HG03135 (cell line): Measurements from ENCODE around the gene WDFY3.

ENCODE experiments used
- ATAC-seq: cut with Tn5 transposase; IDR thresholded peaks from one replicate; pipeline ENCODE4 v1.9.1; 2021; ENCODE audit warnings: mild to moderate bottlenecking, moderate library complexity; ENCODE audit not compliant: unreplicated experiment

The WDFY3 gene

DNA sequence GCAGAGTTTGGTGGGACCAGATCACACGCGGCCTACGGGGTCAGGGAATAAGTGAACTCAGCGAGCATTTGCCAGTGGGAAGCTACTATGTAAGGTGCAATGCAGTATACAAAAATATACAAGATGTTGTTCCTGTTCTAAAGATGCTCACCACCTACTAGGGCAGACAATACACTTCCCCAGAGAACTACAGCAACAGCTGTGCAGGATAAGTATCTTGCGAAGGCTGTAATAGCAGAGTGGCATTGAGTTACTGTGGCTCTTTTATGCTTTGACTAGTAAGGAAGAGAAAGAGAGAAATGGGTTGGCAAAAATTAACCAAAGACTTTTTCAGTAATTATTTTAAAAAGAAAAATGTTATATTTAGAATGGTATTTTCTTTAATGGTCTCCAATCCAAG is 322.4 kb downstream of the WDFY3 start:
- no peak for ATAC-seq

DNA sequence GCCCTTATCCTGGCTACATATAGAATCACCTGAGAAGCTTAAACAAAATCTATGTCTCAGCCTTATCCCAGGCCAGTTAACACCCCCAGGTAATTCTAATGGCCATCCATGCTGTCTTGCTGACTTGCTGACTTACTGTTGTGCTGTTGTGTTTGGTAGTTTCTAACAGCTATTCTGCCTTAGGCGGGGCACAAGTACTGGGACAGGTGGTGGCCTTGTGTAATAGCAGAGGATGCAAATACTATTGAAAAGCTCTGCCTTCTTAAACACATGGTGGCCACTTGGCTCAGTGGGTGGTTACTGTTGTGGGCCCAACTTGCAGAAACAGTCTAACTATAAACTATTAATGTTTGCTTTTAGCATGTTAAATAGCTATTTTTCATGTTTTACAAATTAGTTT is 327.3 kb downstream of the WDFY3 start:
- no peak for ATAC-seq

DNA sequence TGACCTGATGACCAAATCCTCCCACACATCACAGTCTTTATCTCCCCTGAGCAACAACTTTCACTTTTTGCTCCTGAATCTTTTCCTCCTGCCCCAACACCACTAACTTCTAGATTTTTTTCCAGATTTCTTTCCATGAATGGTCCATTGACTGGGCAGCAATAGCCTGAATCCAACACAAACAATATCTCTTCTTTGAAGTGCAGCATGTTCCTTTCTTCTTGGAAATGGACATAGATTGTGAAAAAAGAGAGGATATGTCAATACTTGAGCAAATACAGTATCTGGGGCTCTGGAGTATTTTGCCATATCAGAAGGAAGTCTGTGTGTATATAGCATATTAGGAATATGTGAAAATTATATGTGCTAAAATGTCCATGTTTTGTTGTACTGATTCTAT is 328.4 kb downstream of the WDFY3 start:
- no peak for ATAC-seq

DNA sequence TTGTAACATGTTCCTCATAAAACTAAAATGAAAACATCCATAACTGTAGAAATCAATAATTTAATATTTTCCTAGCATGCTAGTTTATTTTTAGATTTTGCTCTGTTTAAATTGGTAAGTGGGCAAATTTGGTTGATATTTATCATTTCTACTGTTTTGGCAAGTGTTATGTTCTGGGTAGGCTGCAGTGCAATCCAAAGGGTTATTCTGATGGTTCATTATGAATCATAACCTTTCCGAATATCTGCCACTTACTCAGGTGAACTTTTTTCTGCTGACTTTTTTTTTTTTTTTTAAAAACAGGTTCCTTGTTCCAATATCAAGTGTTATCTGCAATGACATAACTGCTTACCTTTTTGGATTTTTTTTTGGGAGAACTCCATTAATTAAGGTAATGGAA is 331.5 kb downstream of the WDFY3 start:
- ATAC-seq = no peak

DNA sequence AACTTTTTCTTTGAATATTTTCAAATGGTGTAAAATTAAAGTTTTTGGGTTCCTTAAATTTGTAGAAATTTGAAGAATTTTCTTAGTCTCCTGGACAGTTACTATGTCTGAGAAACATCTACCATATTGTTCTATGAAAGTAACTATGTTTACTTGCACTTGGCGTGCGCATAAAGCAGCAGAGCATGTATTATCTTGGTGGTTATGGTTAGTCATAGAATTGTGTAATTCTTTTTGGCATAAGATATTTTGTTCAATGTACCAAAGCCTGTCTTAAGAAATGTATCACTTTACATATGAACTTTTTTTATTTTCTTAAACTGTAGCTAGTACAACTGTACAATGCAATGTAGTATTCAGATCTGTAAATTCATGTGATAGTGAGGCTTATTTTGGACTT is 334.4 kb downstream of the WDFY3 start:
- no peak for ATAC-seq

DNA sequence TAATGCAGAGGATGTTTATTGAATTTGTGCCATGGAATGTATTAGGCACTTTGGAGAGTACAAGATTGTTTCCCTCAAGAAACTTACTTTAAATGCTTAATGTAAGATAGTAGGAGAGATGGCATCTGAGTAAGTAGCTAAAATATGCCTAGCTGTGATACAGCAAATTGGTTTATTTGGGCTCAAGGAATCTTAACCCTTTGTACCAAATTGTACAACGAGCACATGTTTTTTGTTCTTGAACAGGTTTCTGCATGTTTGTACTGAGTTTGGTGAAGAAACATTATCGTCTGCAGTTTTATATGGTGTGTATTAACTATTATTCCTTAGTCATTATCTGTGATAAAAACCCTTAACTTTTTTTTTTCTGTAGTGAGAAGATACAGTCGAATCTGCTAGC is 334.9 kb downstream of the WDFY3 start:
- ATAC-seq = no peak

DNA sequence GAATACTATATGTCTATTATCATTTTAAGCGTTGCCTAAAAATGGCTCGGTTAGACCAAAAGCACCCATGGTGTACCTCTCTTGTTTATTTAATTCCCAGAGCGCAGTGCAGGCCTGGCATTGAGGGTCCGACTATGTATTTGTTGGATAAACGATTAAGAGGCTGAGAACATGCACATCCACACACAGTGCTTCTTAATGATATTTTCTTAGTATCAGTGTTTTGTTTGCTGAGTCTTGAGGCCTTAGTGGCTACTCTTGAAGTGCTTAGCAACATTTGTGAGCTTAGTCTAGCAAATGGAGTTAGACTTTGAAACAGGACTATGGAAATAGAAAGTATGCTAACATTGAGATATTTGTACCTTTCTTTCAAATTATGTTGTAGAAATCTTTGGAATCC is 339.8 kb downstream of the WDFY3 start:
- no peak for ATAC-seq

DNA sequence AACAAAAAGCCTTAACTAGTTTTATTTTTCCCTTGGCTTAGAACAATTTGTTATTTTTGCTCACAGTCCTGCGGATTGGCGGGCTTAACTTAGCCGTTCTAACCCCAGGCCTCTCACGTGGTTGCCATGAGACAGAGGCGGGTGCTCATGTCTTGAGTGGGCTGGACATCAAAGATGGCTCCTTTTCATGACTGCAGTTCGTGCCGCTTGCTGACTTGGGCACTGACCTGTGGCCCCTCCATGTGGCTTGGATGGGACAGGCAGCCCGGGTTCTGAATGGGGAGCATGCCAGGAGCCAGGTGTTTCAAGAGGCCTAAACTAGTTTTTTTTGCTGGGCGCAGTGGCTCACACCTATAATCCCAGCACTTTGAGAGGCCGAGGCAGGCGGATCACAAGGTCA is 342.8 kb downstream of the WDFY3 start:
- ATAC-seq = no peak

DNA sequence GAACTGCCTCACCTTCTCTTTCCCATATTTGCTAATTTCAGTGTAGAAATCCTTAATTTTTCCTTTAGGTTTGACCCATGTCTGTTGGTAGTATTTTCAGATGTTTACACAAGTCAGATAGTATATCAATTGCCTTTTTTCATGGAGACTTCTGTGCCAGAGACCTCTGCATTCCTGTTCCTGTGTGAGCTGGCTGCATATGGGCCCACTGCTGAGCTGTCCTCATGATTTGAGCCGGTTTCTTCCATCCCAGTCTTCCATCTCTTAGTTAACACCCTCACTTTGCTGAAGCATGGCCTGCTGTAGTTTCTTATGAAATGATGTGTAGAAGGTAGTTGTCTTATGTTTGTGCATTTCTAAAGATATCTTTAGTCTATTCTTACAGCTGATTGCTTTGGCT is 343.5 kb downstream of the WDFY3 start:
- no peak for ATAC-seq
